Liver (tissue), 9 donors: Measurements from ENCODE around the gene GHITM. TPM values are rescaled to one million over a fixed set of nuclear protein-coding genes. Genes with fewer than 3 reads are reported as not detected.

Experiments used
- DNase-seq: peaks from one replicate; pipeline ENCODE4 v3.0.0-alpha.2; 2017; ENCODE audit warnings: low spot score
- H3K27ac ChIP-seq, 2 donors: one replicate each; pipeline ENCODE4 v1.7.0; 2013; ENCODE audit warnings: inconsistent platforms in 2 of 2, low read length in 2 of 2, control low read depth in 1 of 2, low read depth in 1 of 2, mild to moderate bottlenecking in 1 of 2
- H3K27me3 ChIP-seq, 4 donors: one replicate each; pipeline versions ENCODE4 v1.6.1 to v1.7.0; 2013; ENCODE audit warnings: low read length in 3 of 4, inconsistent platforms in 1 of 4, mild to moderate bottlenecking in 1 of 4, moderate library complexity in 1 of 4; ENCODE audit not compliant: control insufficient read depth in 4 of 4, insufficient read depth in 4 of 4
- H3K36me3 ChIP-seq, 4 donors: one replicate each; pipeline versions ENCODE4 v1.6.1 to v1.7.0; 2013; ENCODE audit warnings: low read length in 3 of 4, mild to moderate bottlenecking in 3 of 4, low read depth in 1 of 4, moderate library complexity in 1 of 4; ENCODE audit not compliant: control insufficient read depth in 4 of 4, insufficient read depth in 3 of 4
- H3K4me1 ChIP-seq, 4 donors: one replicate each; pipeline versions ENCODE4 v1.6.1 to v1.7.0; 2013; ENCODE audit warnings: low read length in 3 of 4, mild to moderate bottlenecking in 3 of 4, moderate library complexity in 1 of 4; ENCODE audit not compliant: control insufficient read depth in 4 of 4, insufficient read depth in 4 of 4
- H3K4me3 ChIP-seq, 3 donors: one replicate each; pipeline versions ENCODE4 v1.6.1 to v1.7.0; 2013; ENCODE audit warnings: low read length in 3 of 3, control low read depth in 1 of 3, low read depth in 1 of 3, mild to moderate bottlenecking in 1 of 3
- H3K9ac ChIP-seq, 2 donors: one replicate each; pipeline ENCODE4 v1.7.0; 2013; ENCODE audit warnings: low read length in 2 of 2, mild to moderate bottlenecking in 2 of 2, moderate library complexity in 2 of 2, control low read depth in 1 of 2, low read depth in 1 of 2
- H3K9me3 ChIP-seq, 4 donors: one replicate each; pipeline versions ENCODE4 v1.6.1 to v1.7.0; 2013; ENCODE audit warnings: low read length in 3 of 4; ENCODE audit not compliant: control insufficient read depth in 4 of 4
- CTCF ChIP-seq: fragments of 150-350 bp; IDR thresholded peaks from 2 replicates; pipeline ENCODE4 v1.5.1; 2017; ENCODE audit warnings: improper control_type of control experiment, low read depth, low read length; ENCODE audit not compliant: missing input control
- EGR1 ChIP-seq, 2 donors: IDR thresholded peaks; 2 replicates each; pipeline ENCODE4 v1.6.1; 2016 to 2018; ENCODE audit warnings: antibody characterized with exemption in 2 of 2, low read depth in 2 of 2
- FOXA1 ChIP-seq: IDR thresholded peaks from 2 replicates; pipeline ENCODE4 v1.6.1; 2016; ENCODE audit warnings: antibody characterized with exemption
- FOXA2 ChIP-seq: IDR thresholded peaks from 2 replicates; pipeline ENCODE4 v1.6.1; 2016; ENCODE audit warnings: antibody characterized with exemption
- GABPA ChIP-seq, 2 donors: IDR thresholded peaks in 1 of 2; conservative IDR thresholded peaks in 1 of 2; 2 replicates each; pipeline ENCODE4 v1.6.1; 2016; ENCODE audit warnings: antibody characterized with exemption in 2 of 2, mild to moderate bottlenecking in 1 of 2, moderate library complexity in 1 of 2
- HNF4A ChIP-seq, 2 donors: conservative IDR thresholded peaks; 2 replicates each; pipeline ENCODE4 v1.6.1; 2016; ENCODE audit warnings: antibody characterized with exemption in 2 of 2, mild to moderate bottlenecking in 2 of 2
- HNF4G ChIP-seq: IDR thresholded peaks from 2 replicates; pipeline ENCODE4 v1.6.1; 2016; ENCODE audit warnings: antibody characterized with exemption
- JUND ChIP-seq, 2 donors: IDR thresholded peaks; 2 replicates each; pipeline ENCODE4 v1.6.1; 2016; ENCODE audit warnings: antibody characterized with exemption in 2 of 2
- MAX ChIP-seq: IDR thresholded peaks from 2 replicates; pipeline ENCODE4 v1.6.1; 2016; ENCODE audit warnings: antibody characterized with exemption
- NR2F2 ChIP-seq: IDR thresholded peaks from 2 replicates; pipeline ENCODE4 v1.6.1; 2016; ENCODE audit warnings: antibody characterized with exemption
- RAD21 ChIP-seq, 2 donors: IDR thresholded peaks; 2 replicates each; pipeline ENCODE4 v1.6.1; 2016; ENCODE audit warnings: antibody characterized with exemption in 2 of 2, mild to moderate bottlenecking in 2 of 2
- RXRA ChIP-seq, 2 donors: IDR thresholded peaks; 2 replicates each; pipeline ENCODE4 v1.6.1; 2017 to 2018; ENCODE audit warnings: antibody characterized with exemption in 2 of 2, mild to moderate bottlenecking in 1 of 2
- SP1 ChIP-seq: IDR thresholded peaks from 2 replicates; pipeline ENCODE4 v1.6.1; 2018; ENCODE audit warnings: antibody characterized with exemption, mild to moderate bottlenecking
- TAF1 ChIP-seq: conservative IDR thresholded peaks from 2 replicates; pipeline ENCODE4 v1.6.1; 2016; ENCODE audit warnings: antibody characterized with exemption, mild to moderate bottlenecking
- YY1 ChIP-seq: IDR thresholded peaks from 2 replicates; pipeline ENCODE4 v1.6.1; 2016; ENCODE audit warnings: antibody characterized with exemption, mild to moderate bottlenecking
- ZBTB33 ChIP-seq: IDR thresholded peaks from 2 replicates; pipeline ENCODE4 v1.6.1; 2016; ENCODE audit warnings: antibody characterized with exemption
- WGBS: extraction: QIAGEN DNeasy Blood & Tissue Kit; methylation state at CpG from one replicate; pipeline ENCODE4 v1.1.7; 2013; 5-methylcytosine and 5-hydroxymethylcytosine counted together
- polyA plus RNA-seq, 2 donors: library from polyadenylated mRNA; stranded (reverse) in 1 of 2; unstranded in 1 of 2; fragments of 200-250 nt in 1 of 2; fragments of >200 nt in 1 of 2; fragmentation: Nextera tagmentation in 1 of 2; extraction: Ambion mirVana in 1 of 2; gene quantifications; one replicate each; pipeline versions ENCODE4 v1.2.1 to v1.2.3, GENCODE V29; 2013 to 2015
- total RNA-seq, 2 donors: library from RNA; depleted of rRNA; stranded (reverse); fragments of >200 nt; gene quantifications; one replicate each; pipeline ENCODE4 v1.2.3, GENCODE V29; 2014
- donor health status: healthy.
- donor health status: healthy.
- donor health status: healthy.
- donor health status: healthy.
- donor health status: healthy.

The GHITM gene
- total and polyA plus RNA-seq, 4 donors: 156 to 252 (median 194) TPM

GRCh38 chr10:84095811-84096497 is 43.4 kb upstream of the GHITM start:
- Histone ChIP-seq H3K4me1 (no peaks in the 10 kb centered on the region), H3K36me3 (no peaks in the 10 kb centered on the region), H3K9ac (no peak overlapping the region), H3K27me3 (peaks cover 0 to 6% (median 0%) of the 10 kb centered on the region in 4 donors), H3K4me3 (no peak overlapping the region), H3K9me3 (no peaks in the 10 kb centered on the region), H3K27ac (no peak overlapping the region)
- DNase-seq: no peak
- TF ChIP-seq RXRA (IDR thresholded peaks at IDR 0.05): no peak
- no peak for TF ChIP-seq MAX
- no peak for TF ChIP-seq ZBTB33
- no peak for TF ChIP-seq FOXA1
- no peak for TF ChIP-seq HNF4G
- TF ChIP-seq EGR1 (IDR thresholded peaks at IDR 0.05; ENCODE audit: low read depth in 2 of 2): no peak
- no peak for TF ChIP-seq SP1
- TF ChIP-seq NR2F2: no peak
- no peak for TF ChIP-seq YY1
- no peak for TF ChIP-seq CTCF
- no peak for TF ChIP-seq JUND (IDR thresholded peaks at IDR 0.05)
- TF ChIP-seq TAF1: no peak
- TF ChIP-seq HNF4A (conservative IDR thresholded peaks at IDR 0.05): no peak
- TF ChIP-seq FOXA2: no peak
- WGBS: 68% methylated on average over 4 of the region's 4 CpGs

GRCh38 chr10:84097787-84098353 is 41.4 kb upstream of the GHITM start:
- H3K9me3 ChIP-seq: no peaks in the 10 kb centered on the region
- no peaks in the 10 kb centered on the region for H3K36me3 ChIP-seq
- H3K4me1 ChIP-seq: no peaks in the 10 kb centered on the region
- H3K27ac ChIP-seq: no peak overlapping the region
- H3K27me3 ChIP-seq: peaks cover 0 to 6% (median 0%) of the 10 kb centered on the region in 4 donors
- no peak overlapping the region for H3K4me3 ChIP-seq
- TF ChIP-seq JUND (IDR thresholded peaks at IDR 0.05): no peak
- no peak for TF ChIP-seq GABPA (IDR thresholded peaks at IDR 0.05 in 1 of 2, conservative IDR thresholded peaks at IDR 0.05 in 1 of 2)
- no peak for TF ChIP-seq TAF1
- peak; percentile 37 to 52 for TF ChIP-seq RAD21 (IDR thresholded peaks at IDR 0.05)
- no peak for TF ChIP-seq SP1
- TF ChIP-seq ZBTB33: no peak
- peak; percentile 16 for TF ChIP-seq CTCF
- no peak for TF ChIP-seq HNF4A (conservative IDR thresholded peaks at IDR 0.05)
- 44% methylated on average over 4 of the region's 4 CpGs for WGBS
- no peak overlapping the region for H3K9ac ChIP-seq
- no peak for DNase-seq
